HCT116 (cell line): Measurements from ENCODE around the gene ZC3H12D. TPM values are rescaled to one million over a fixed set of nuclear protein-coding genes. Genes with fewer than 3 reads are reported as not detected.

Experiments used
- ATAC-seq: fragments of 200-7000 bp; cut with Tn5 transposase; 2 replicates; pipeline ENCODE4 v1.9.1; 2020; ENCODE audit warnings: mild to moderate bottlenecking, moderate library complexity
- BruUV-seq: library from RNA; stranded (reverse); fragments of 400-500 nt; replicated peaks from 2 replicates; lab custom pipeline; 2021; lab: Mats Ljungman, UMichigan
- CTCF ChIA-PET: fragments of 300-600 bp; sonication (Branson Sonifier 250); formaldehyde crosslinking; loops from one replicate; lab custom pipeline; 2021; ENCODE audit warnings: antibody characterized with exemption; lab: Charles Lee
- POLR2A ChIA-PET: fragments of 300-600, 350-600 bp; sonication (Branson Sonifier 250); formaldehyde crosslinking; loops from one replicate; lab custom pipeline; 2021; ENCODE audit warnings: antibody characterized with exemption; lab: Charles Lee
- RAD21 ChIA-PET, 2 experiments: fragments of 300-600 bp; sonication (Branson Sonifier 250); formaldehyde crosslinking; loops; one replicate each; lab custom pipeline; 2023; ENCODE audit warnings: low total read pairs in 2 of 2; ENCODE audit not compliant: uncharacterized antibody in 2 of 2, unreplicated experiment in 2 of 2, low non-redundant PET in 1 of 2; lab: Charles Lee
- DNase-seq: peaks from one replicate; pipeline ENCODE4 v3.0.0-alpha.2; 2010; ENCODE audit warnings: low read depth, low spot score
- H2AFZ ChIP-seq: fragments of 200-600 bp; shearing (Covaris generic), sonication (generic); 2 replicates; pipeline ENCODE4 v1.6.1; 2017; ENCODE audit warnings: low read depth, mixed run types, mixed read lengths, antibody characterized with exemption, low read length; ENCODE audit not compliant: poor library complexity, severe bottlenecking
- H3K27ac ChIP-seq: 2 replicates; pipeline ENCODE4 v1.5.1; 2012; ENCODE audit warnings: low read depth, low read length
- H3K27me3 ChIP-seq: fragments of 200-600 bp; sonication (generic); 2 replicates; pipeline ENCODE4 v1.6.1; 2016; ENCODE audit warnings: mixed run types, low read length, mixed read lengths; ENCODE audit not compliant: insufficient read depth
- H3K36me3 ChIP-seq, 2 experiments: fragments of 200-500 bp in 1 of 2; fragments of 200-600 bp in 1 of 2; sonication (Bioruptor generic) in 1 of 2; sonication (generic) in 1 of 2; 2 replicates each; pipeline versions ENCODE4 v1.5.1 to v1.6.1; 2014 to 2016; ENCODE audit warnings: low read length in 2 of 2, inconsistent platforms in 1 of 2, mixed read lengths in 1 of 2, mixed run types in 1 of 2; ENCODE audit not compliant: insufficient read depth in 2 of 2, control insufficient read depth in 1 of 2
- H3K4me1 ChIP-seq, 2 experiments: fragments of 200-600 bp in 1 of 2; sonication (generic) in 1 of 2; 2 replicates each; pipeline versions ENCODE4 v1.5.1 to v1.6.1; 2012 to 2017; ENCODE audit warnings: low read length in 2 of 2, inconsistent platforms in 1 of 2, mild to moderate bottlenecking in 1 of 2, mixed read lengths in 1 of 2, mixed run types in 1 of 2, moderate library complexity in 1 of 2; ENCODE audit not compliant: insufficient read depth in 2 of 2, control insufficient read depth in 1 of 2
- H3K4me2 ChIP-seq: fragments of 200-600 bp; sonication (generic); 2 replicates; pipeline ENCODE4 v1.6.1; 2017; ENCODE audit warnings: mixed run types, low read length, mixed read lengths
- H3K4me3 ChIP-seq, 2 experiments: fragments of 200-600 bp in 1 of 2; sonication (generic) in 1 of 2; replicated peaks in 1 of 2; 2 replicates each; pipeline ENCODE4 v1.5.1; 2011 to 2016; ENCODE audit warnings: low read length in 2 of 2, control low read depth in 1 of 2, low read depth in 1 of 2, mild to moderate bottlenecking in 1 of 2, mixed read lengths in 1 of 2, mixed run types in 1 of 2
- H3K79me2 ChIP-seq: fragments of 200-600 bp; sonication (generic); 2 replicates; pipeline ENCODE4 v1.6.1; 2017; ENCODE audit warnings: mild to moderate bottlenecking, mixed run types, low read length, moderate library complexity, mixed read lengths; ENCODE audit not compliant: insufficient read depth
- H3K9ac ChIP-seq: fragments of 200-600 bp; sonication (generic); 2 replicates; pipeline ENCODE4 v1.6.1; 2016; ENCODE audit warnings: low read length, mixed read lengths
- H3K9me2 ChIP-seq: fragments of 200-600 bp; sonication (generic), shearing (Covaris generic); 2 replicates; pipeline ENCODE4 v1.6.1; 2017; ENCODE audit warnings: mixed run types, mild to moderate bottlenecking, moderate library complexity; ENCODE audit not compliant: insufficient read depth
- H3K9me3 ChIP-seq, 2 experiments: fragments of 200-500 bp in 1 of 2; fragments of 200-600 bp in 1 of 2; sonication (Bioruptor generic) in 1 of 2; sonication (generic) in 1 of 2; 2 replicates each; pipeline ENCODE4 v1.6.1; 2014 to 2017; ENCODE audit warnings: low read length in 2 of 2, mixed read lengths in 2 of 2, inconsistent platforms in 1 of 2, low read depth in 1 of 2, mild to moderate bottlenecking in 1 of 2, mixed run types in 1 of 2, moderate library complexity in 1 of 2; ENCODE audit not compliant: control insufficient read depth in 1 of 2, insufficient read depth in 1 of 2
- H4K20me1 ChIP-seq: fragments of 200-600 bp; sonication (generic), shearing (Covaris generic); 2 replicates; pipeline ENCODE4 v1.6.1; 2017; ENCODE audit warnings: mixed run types, mild to moderate bottlenecking, moderate library complexity; ENCODE audit not compliant: insufficient read depth
- CTCF ChIP-seq, 3 experiments: fragments of 200-600 bp in 1 of 3; sonication (generic) in 1 of 3; IDR thresholded peaks in 2 of 3; conservative IDR thresholded peaks in 1 of 3; 2 replicates each; pipeline ENCODE4 v1.5.1; 2012 to 2017; ENCODE audit warnings: low read depth in 2 of 3, low read length in 2 of 3, antibody characterized with exemption in 1 of 3, borderline replicate concordance in 1 of 3, control low read depth in 1 of 3, mild to moderate bottlenecking in 1 of 3, mixed read lengths in 1 of 3, mixed run types in 1 of 3, moderate library complexity in 1 of 3; ENCODE audit not compliant: insufficient read depth in 1 of 3
- ELF1 ChIP-seq: IDR thresholded peaks from 2 replicates; pipeline ENCODE4 v1.6.1; 2012; ENCODE audit warnings: low read depth, borderline replicate concordance
- FOSL1 ChIP-seq: IDR thresholded peaks from 2 replicates; pipeline ENCODE4 v1.6.1; 2012; ENCODE audit warnings: low read depth
- JUND ChIP-seq: IDR thresholded peaks from 2 replicates; pipeline ENCODE4 v1.6.1; 2012
- MAX ChIP-seq: IDR thresholded peaks from 2 replicates; pipeline ENCODE4 v1.6.1; 2012
- POLR2A ChIP-seq: IDR thresholded peaks from 2 replicates; pipeline ENCODE4 v1.7.0; 2011; ENCODE audit warnings: borderline replicate concordance; ENCODE audit not compliant: insufficient read depth, insufficient read length; ENCODE audit errors: extremely low read depth
- POLR2AphosphoS5 ChIP-seq: IDR thresholded peaks from 2 replicates; pipeline ENCODE4 v1.6.1; 2011; ENCODE audit warnings: mild to moderate bottlenecking, low read depth, low read length, moderate library complexity
- SIN3A ChIP-seq: IDR thresholded peaks from 2 replicates; pipeline ENCODE4 v1.6.1; 2012; ENCODE audit warnings: low read depth
- SP1 ChIP-seq: IDR thresholded peaks from 2 replicates; pipeline ENCODE4 v1.6.1; 2012; ENCODE audit warnings: low read depth
- SRF ChIP-seq: IDR thresholded peaks from 2 replicates; pipeline ENCODE4 v1.6.1; 2012; ENCODE audit warnings: low read depth
- YY1 ChIP-seq: IDR thresholded peaks from 2 replicates; pipeline ENCODE4 v1.6.1; 2011; ENCODE audit warnings: low read length, low read depth, moderate library complexity, mild to moderate bottlenecking; ENCODE audit not compliant: insufficient replicate concordance; ENCODE audit errors: extremely low read depth
- ZBTB33 ChIP-seq: IDR thresholded peaks from 2 replicates; pipeline ENCODE4 v1.6.1; 2011; ENCODE audit warnings: mild to moderate bottlenecking, low read length, moderate library complexity; ENCODE audit not compliant: insufficient replicate concordance; ENCODE audit errors: extremely low read depth
- intact Hi-C: fragments of 100-400 bp; cut with micrococcal nuclease; formaldehyde crosslinking; loops from 2 replicates; pipeline ENCODE4 v1.10.0; 2022
- total RNA-seq: library from RNA; stranded (reverse); gene quantifications from one replicate; pipeline ENCODE4 v1.2.1, GENCODE V29; 2021; ENCODE audit not compliant: unreplicated experiment

ZC3H12D gene
- total RNA-seq, 1 experiment from 2014 or later, result 0.30 TPM

- Histone ChIP-seq H3K9me2 (no peaks in the 10 kb centered on the region), H3K79me2 (no peaks in the 10 kb centered on the region), H4K20me1 (no peaks in the 10 kb centered on the region), H3K9me3 (no peaks in the 10 kb centered on the region), H3K27ac (no peak overlapping the region), H3K4me3 (no peak overlapping the region), H3K4me2 (no peak overlapping the region), H3K4me1 (peaks cover 8 to 10% of the 10 kb centered on the region in 2 experiments; a peak in 3 of 4 replicates), H3K9ac (no peak overlapping the region), H3K36me3 (no peaks in the 10 kb centered on the region), H2AFZ (no peak overlapping the region), H3K27me3 (no peaks in the 10 kb centered on the region)
- ATAC-seq, result peak; percentile 49; the same call in 1 of the 2 replicates
- RAD21 ChIA-PET, result no interaction called here
- no TSS peak for BruUV-seq
- POLR2A ChIA-PET, result no interaction called here
- CTCF ChIA-PET, result no interaction called here
- TF ChIP-seq SP1 (0 out of 2 replicates have a peak, but pooled peaks have one; percentile 22), CTCF (IDR thresholded peaks at IDR 0.05 in 2 of 3, conservative IDR thresholded peaks at IDR 0.05 in 1 of 3; ENCODE audit: borderline replicate concordance in 1 of 3, insufficient read depth in 1 of 3, low read depth in 2 of 3, low read length in 2 of 3) (no peak)
- DNase-seq, result no peak
- intact Hi-C loops, result no loop called here
Observed at GRCh38 chr6:149454346-149454848, 30.4 kb downstream of the ZC3H12D start.

DNA sequence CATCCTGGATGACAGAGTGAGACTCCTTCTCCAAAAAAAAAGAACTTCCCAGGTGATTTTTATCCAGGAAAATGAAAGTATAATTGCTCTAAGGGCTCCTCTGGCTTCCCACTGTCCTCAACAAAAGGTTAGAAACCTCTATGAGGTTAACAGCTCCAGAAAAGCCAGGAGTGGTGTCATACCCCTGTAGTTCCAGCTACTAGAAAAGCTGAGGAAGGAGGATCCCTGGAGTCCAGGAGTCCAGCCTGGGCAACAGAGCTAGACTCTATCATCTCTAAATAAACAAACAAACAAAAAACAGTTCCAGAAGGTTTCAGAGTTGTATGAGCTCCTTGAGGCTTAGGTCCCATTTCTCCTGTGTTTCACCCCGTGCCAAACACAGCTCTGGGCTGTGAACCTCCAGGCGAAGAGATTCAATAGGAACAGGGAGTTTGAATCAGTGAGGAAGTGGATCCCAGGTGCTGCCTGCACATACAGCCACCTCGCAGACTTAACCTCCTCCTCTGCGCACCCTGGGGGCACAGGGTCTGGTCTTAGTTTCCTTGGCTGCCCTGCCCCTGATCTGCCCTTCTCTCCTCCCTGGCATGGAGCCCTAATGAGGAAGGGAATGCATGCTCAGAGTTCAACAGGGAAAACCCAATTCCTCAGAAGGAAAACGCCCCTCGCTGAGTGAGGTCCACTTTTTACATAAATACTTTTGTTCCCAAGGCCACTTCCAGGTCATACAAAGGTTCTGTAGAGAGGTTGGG, 31.0 kb downstream of the ZC3H12D start:
- ChIA-PET POLR2A (no interaction called here), RAD21 (no interaction called here), CTCF (no interaction called here)
- no peaks in the 10 kb centered on the region for H3K9me3 ChIP-seq
- DNase-seq, result no peak
- no peak overlapping the region for H3K4me3 ChIP-seq
- no peaks in the 10 kb centered on the region for H3K79me2 ChIP-seq
- no peaks in the 10 kb centered on the region for H3K9me2 ChIP-seq
- no peak overlapping the region for H3K4me2 ChIP-seq
- H4K20me1 ChIP-seq, result no peaks in the 10 kb centered on the region
- H3K4me1 ChIP-seq, result peaks cover 8 to 10% of the 10 kb centered on the region in 2 experiments; a peak in 3 of 4 replicates
- no peaks in the 10 kb centered on the region for H3K36me3 ChIP-seq
- intact Hi-C loops, result no loop called here
- H2AFZ ChIP-seq, result no peak overlapping the region
- no peak overlapping the region for H3K27ac ChIP-seq
- BruUV-seq, result no TSS peak
- no peak overlapping the region for H3K9ac ChIP-seq
- H3K27me3 ChIP-seq, result no peaks in the 10 kb centered on the region
- no peak for ATAC-seq
- TF ChIP-seq MAX (no peak), ZBTB33 (no peak), SRF (no peak), YY1 (no peak), SIN3A (no peak), POLR2AphosphoS5 (no peak), JUND (no peak), POLR2A (no peak), FOSL1 (no peak), ELF1 (no peak)
